ENCODE results near the gene USP9X. TPM values are rescaled to one million over a fixed set of nuclear protein-coding genes. Genes with fewer than 3 reads are reported as not detected.

Gene USP9X
- total and polyA plus RNA-seq, 9 of the 15 experiments (the other 6 are each of a cell fraction or from before 2014, with no cell fraction given): 10.9 to 47.8 (median 29.5) TPM

GRCh38 chrX:41047878-41048534 is 37.2 kb upstream of the USP9X start (continued):
- TF ChIP-seq, protein P1, sequence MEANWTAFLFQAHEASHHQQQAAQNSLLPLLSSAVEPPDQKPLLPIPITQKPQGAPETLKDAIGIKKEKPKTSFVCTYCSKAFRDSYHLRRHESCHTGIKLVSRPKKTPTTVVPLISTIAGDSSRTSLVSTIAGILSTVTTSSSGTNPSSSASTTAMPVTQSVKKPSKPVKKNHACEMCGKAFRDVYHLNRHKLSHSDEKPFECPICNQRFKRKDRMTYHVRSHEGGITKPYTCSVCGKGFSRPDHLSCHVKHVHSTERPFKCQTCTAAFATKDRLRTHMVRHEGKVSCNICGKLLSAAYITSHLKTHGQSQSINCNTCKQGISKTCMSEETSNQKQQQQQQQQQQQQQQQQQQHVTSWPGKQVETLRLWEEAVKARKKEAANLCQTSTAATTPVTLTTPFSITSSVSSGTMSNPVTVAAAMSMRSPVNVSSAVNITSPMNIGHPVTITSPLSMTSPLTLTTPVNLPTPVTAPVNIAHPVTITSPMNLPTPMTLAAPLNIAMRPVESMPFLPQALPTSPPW (CRISPR knock-in tag; IDR thresholded peaks at IDR 0.05): 0 out of 2 replicates have a peak, but pooled peaks have one; percentile 20
- TF ChIP-seq RBFOX2 (IDR thresholded peaks at IDR 0.05; ENCODE audit: low read depth, low read length) (0 out of 2 replicates have a peak, but pooled peaks have one; percentile 30), ZNF592 (IDR thresholded peaks at IDR 0.05) (peak; percentile 68), CREM (IDR thresholded peaks at IDR 0.05; ENCODE audit: low read depth) (0 out of 2 replicates have a peak, but pooled peaks have one; percentile 37), ATF1 (CRISPR knock-in tag; IDR thresholded peaks at IDR 0.05) (no peak), ATF1 (tag; IDR thresholded peaks at IDR 0.05) (peak; percentile 67), NR2C2 (CRISPR knock-in tag; IDR thresholded peaks at IDR 0.05) (no peak), NR2C2 (tag; IDR thresholded peaks at IDR 0.05) (peak; percentile 78), CEBPG (CRISPR knock-in tag; IDR thresholded peaks at IDR 0.05) (0 out of 2 replicates have a peak, but pooled peaks have one; percentile 26), CEBPG (tag; conservative IDR thresholded peaks at IDR 0.05 in 1 of 2, IDR thresholded peaks at IDR 0.05 in 1 of 2) (no peak), NR4A1 (CRISPR knock-in tag; IDR thresholded peaks at IDR 0.05) (no peak), NR4A1 (tag; IDR thresholded peaks at IDR 0.05) (peak; percentile 36; the same call in 1 of the 2 replicates), COPS2 (conservative IDR thresholded peaks at IDR 0.05) (no peak), ZFP36 (IDR thresholded peaks at IDR 0.05; ENCODE audit: low read depth, low read length, partially characterized antibody) (peak; percentile 14), MAZ (CRISPR knock-in tag; conservative IDR thresholded peaks at IDR 0.05 in 1 of 2, IDR thresholded peaks at IDR 0.05 in 1 of 2) (peak in 1 of 2 experiments; percentile 22; a peak in 1 of 4 replicates), ZNF175 (CRISPR knock-in tag; IDR thresholded peaks at IDR 0.05; ENCODE audit: low read depth) (no peak)
- TF ChIP-seq, protein P2, sequence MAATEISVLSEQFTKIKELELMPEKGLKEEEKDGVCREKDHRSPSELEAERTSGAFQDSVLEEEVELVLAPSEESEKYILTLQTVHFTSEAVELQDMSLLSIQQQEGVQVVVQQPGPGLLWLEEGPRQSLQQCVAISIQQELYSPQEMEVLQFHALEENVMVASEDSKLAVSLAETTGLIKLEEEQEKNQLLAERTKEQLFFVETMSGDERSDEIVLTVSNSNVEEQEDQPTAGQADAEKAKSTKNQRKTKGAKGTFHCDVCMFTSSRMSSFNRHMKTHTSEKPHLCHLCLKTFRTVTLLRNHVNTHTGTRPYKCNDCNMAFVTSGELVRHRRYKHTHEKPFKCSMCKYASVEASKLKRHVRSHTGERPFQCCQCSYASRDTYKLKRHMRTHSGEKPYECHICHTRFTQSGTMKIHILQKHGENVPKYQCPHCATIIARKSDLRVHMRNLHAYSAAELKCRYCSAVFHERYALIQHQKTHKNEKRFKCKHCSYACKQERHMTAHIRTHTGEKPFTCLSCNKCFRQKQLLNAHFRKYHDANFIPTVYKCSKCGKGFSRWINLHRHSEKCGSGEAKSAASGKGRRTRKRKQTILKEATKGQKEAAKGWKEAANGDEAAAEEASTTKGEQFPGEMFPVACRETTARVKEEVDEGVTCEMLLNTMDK (IDR thresholded peaks at IDR 0.05; ENCODE audit: borderline replicate concordance, insufficient read depth, low read depth, low read length, poor library complexity, severe bottlenecking): peak; percentile 15
- TF ChIP-seq, protein P3, sequence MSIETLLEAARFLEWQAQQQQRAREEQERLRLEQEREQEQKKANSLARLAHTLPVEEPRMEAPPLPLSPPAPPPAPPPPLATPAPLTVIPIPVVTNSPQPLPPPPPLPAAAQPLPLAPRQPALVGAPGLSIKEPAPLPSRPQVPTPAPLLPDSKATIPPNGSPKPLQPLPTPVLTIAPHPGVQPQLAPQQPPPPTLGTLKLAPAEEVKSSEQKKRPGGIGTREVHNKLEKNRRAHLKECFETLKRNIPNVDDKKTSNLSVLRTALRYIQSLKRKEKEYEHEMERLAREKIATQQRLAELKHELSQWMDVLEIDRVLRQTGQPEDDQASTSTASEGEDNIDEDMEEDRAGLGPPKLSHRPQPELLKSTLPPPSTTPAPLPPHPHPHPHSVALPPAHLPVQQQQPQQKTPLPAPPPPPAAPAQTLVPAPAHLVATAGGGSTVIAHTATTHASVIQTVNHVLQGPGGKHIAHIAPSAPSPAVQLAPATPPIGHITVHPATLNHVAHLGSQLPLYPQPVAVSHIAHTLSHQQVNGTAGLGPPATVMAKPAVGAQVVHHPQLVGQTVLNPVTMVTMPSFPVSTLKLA (conservative IDR thresholded peaks at IDR 0.05): peak in 1 of 2 experiments; percentile 48; a peak in 1 of 4 replicates
